Ectodermal cell (in vitro differentiated cells): ENCODE data around the gene CD300LF.

Experiments used
- H3K27ac ChIP-seq: 2 replicates; pipeline ENCODE4 v1.7.0; 2013; ENCODE audit warnings: mild to moderate bottlenecking, low read depth, low read length; ENCODE audit not compliant: insufficient read depth, poor library complexity, severe bottlenecking
- H3K27me3 ChIP-seq: 2 replicates; pipeline ENCODE4 v1.7.0; 2013; ENCODE audit warnings: mild to moderate bottlenecking, low read length; ENCODE audit not compliant: insufficient read depth, control insufficient read depth, poor library complexity, severe bottlenecking
- H3K36me3 ChIP-seq: one replicate; pipeline ENCODE4 v1.7.0; 2013; ENCODE audit warnings: low read length; ENCODE audit not compliant: control insufficient read depth, insufficient read depth
- H3K4me1 ChIP-seq: one replicate; pipeline ENCODE4 v1.7.0; 2013; ENCODE audit warnings: low read length; ENCODE audit not compliant: control insufficient read depth, insufficient read depth
- H3K4me3 ChIP-seq: 2 replicates; pipeline ENCODE4 v1.7.0; 2013; ENCODE audit warnings: low read depth, low read length, control low read depth; ENCODE audit not compliant: insufficient read depth
- H3K9me3 ChIP-seq: 2 replicates; pipeline ENCODE4 v1.7.0; 2013; ENCODE audit warnings: mild to moderate bottlenecking, low read length, moderate library complexity; ENCODE audit not compliant: control insufficient read depth
- WGBS, 2 experiments: methylation state at CpG; one replicate each; pipeline ENCODE4 v1.1.7; 2013; ENCODE audit warnings: missing lambda C conversion rate in 2 of 2; 5-methylcytosine and 5-hydroxymethylcytosine counted together

The CD300LF gene

DNA sequence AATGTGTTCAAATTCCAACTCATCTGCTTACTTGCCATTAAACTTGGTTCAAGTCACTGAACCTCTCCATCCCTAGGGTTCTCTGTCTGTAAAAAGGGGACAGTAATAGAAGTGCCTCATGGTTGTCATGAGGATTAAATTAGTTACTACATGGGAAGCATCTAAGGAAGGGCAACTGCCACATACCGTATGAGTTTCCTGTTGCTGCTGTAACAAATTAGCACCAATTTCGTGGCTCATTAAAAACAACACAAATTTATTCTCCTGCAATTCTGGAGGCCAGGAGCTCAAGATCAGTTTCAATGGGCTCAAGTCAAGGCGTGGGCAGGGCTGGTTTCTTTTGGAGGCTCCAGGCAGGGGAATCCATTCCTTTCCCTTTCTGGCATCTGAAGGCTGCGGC is 18.6 kb downstream of the CD300LF start:
- H3K4me1 ChIP-seq = no peaks in the 10 kb centered on the region
- 84 to 86% methylated on average over 4 of the region's 4 CpGs for WGBS, 2 experiments
- peaks cover 3% of the 10 kb centered on the region for H3K27me3 ChIP-seq
- no peak overlapping the region for H3K4me3 ChIP-seq
- H3K36me3 ChIP-seq = no peaks in the 10 kb centered on the region
- no peak overlapping the region for H3K27ac ChIP-seq
- no peaks in the 10 kb centered on the region for H3K9me3 ChIP-seq

DNA sequence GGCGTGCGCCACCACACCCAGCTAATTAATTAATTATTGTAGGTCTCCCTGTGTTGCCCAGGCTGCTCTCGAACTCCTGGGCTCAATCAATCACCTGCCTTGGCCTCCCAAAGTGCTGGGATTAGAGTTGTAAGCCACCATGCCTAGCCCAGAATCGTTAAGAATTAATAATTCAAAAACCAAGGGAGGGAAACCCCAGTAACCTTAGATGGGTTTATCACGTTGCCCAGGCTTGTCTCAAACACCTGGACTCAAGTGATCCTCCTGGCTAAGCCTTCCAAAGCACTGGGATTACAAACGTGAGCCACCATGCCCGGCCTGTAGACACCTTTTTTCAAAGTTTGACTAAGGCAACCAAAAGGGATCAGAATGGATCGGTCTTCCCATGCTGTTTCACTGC is 21.6 kb downstream of the CD300LF start:
- WGBS, 2 experiments = 77 to 86% methylated on average over 8 of the region's 8 CpGs
- H3K27me3 ChIP-seq = peaks cover 3% of the 10 kb centered on the region
- H3K27ac ChIP-seq = no peak overlapping the region
- H3K4me3 ChIP-seq = no peak overlapping the region
- no peaks in the 10 kb centered on the region for H3K4me1 ChIP-seq
- H3K9me3 ChIP-seq = no peaks in the 10 kb centered on the region
- no peaks in the 10 kb centered on the region for H3K36me3 ChIP-seq

DNA sequence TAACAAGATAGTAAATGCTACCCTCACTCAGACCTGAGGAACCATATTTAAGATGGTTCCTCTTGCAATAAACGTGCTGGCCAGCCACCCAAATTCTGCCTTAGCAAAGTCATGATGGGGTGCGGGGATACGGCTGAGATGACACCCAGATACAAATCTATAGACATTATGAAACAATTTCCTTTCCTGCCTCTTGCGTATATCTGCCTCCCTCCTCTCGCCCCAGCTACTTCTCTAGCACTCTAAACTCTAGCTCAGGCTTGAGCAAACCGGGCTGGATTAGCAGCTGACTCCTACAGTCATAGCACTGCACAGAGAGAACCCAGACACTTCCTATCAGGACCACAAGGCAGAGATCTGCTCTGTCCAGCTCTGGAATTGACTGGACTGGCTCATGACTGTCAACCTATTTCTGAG is 22.3 kb downstream of the CD300LF start:
- 85 to 90% methylated on average over 6 of the region's 6 CpGs for WGBS, 2 experiments
- Histone ChIP-seq H3K9me3 (no peaks in the 10 kb centered on the region), H3K4me1 (no peaks in the 10 kb centered on the region), H3K27ac (no peak overlapping the region), H3K36me3 (no peaks in the 10 kb centered on the region), H3K27me3 (peaks cover 3% of the 10 kb centered on the region), H3K4me3 (no peak overlapping the region)

DNA sequence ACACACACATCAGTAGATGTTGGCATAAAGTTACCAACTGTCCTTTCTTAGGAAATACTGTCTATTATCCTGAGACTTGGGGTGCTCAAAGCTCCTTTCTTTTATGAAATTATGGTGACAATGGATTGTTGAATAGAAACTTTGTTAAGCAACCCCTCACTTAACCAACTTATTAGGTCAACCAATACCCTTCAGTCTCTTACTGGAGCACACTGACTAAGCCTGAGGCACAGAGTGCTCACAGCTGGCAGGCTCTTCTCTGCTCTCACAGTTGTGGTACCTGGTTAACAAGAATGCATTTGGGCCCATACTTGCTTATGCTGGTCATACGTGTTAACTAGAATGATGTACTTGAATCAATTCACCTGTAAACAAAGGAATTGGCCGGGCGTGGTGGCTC is 24.8 kb downstream of the CD300LF start:
- Histone ChIP-seq H3K9me3 (no peaks in the 10 kb centered on the region), H3K4me3 (no peak overlapping the region), H3K27me3 (peaks cover 1% of the 10 kb centered on the region), H3K36me3 (no peaks in the 10 kb centered on the region), H3K27ac (no peak overlapping the region), H3K4me1 (no peaks in the 10 kb centered on the region)
- 96 to 98% methylated on average over 3 of the region's 3 CpGs for WGBS, 2 experiments

GRCh38 chr17:74686761-74687160 is 26.0 kb downstream of the CD300LF start:
- no peaks in the 10 kb centered on the region for H3K27me3 ChIP-seq
- 68 to 73% methylated on average over 5 of the region's 5 CpGs for WGBS, 2 experiments
- H3K27ac ChIP-seq = no peak overlapping the region
- H3K36me3 ChIP-seq = no peaks in the 10 kb centered on the region
- no peak overlapping the region for H3K4me3 ChIP-seq
- H3K4me1 ChIP-seq = no peaks in the 10 kb centered on the region
- no peaks in the 10 kb centered on the region for H3K9me3 ChIP-seq

DNA sequence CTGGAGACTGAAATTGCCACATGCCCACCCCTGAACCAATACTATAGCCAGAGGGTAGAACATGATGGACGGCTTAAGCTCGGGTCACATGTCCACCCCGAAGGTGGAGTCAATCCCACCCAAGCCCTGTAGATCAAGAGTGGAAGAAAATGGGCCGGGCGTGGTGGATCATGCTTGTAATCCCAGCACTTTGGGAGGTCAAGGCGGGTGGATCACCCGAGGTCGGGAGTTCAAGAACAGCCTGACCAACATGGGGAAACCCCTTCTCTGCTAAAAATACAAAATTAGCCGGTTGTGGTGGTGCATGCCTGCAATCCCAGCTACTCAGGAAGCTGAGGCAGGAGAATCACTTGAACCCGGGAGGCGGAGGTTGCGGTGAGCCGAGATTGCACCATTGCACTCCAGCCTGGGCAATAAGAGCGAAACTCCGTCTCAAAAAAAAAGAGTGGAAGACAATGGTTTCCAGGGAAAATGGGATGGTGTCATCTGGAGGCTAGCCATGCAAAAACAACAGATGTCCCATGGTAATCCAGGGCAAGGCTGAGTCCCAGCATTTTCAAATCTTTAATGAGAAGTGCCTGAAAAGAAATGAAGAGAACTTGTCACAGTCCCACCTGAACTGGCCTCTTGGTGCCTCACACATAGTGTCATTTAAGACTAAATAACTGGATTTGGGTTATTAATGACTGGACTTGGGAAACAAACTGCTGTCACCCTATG is 30.1 kb downstream of the CD300LF start:
- peaks cover 4% of the 10 kb centered on the region for H3K27me3 ChIP-seq
- H3K4me1 ChIP-seq = no peaks in the 10 kb centered on the region
- H3K36me3 ChIP-seq = no peaks in the 10 kb centered on the region
- H3K9me3 ChIP-seq = no peaks in the 10 kb centered on the region
- no peak overlapping the region for H3K27ac ChIP-seq
- no peak overlapping the region for H3K4me3 ChIP-seq
- WGBS, 2 experiments = 80 to 84% methylated on average over 15 of the region's 15 CpGs

- Histone ChIP-seq H3K4me3 (no peak overlapping the region), H3K27me3 (peaks cover 8% of the 10 kb centered on the region), H3K9me3 (no peaks in the 10 kb centered on the region), H3K36me3 (no peaks in the 10 kb centered on the region), H3K27ac (no peak overlapping the region), H3K4me1 (no peaks in the 10 kb centered on the region)
- 85% methylated on average over 6 of the region's 6 CpGs for WGBS, 2 experiments
These were observed 30.7 kb downstream of the CD300LF start for GRCh38 chr17:74682028-74682427.

GRCh38 chr17:74680941-74681340 is 31.8 kb downstream of the CD300LF start:
- Histone ChIP-seq H3K9me3 (no peaks in the 10 kb centered on the region), H3K4me3 (no peak overlapping the region), H3K4me1 (no peaks in the 10 kb centered on the region), H3K36me3 (no peaks in the 10 kb centered on the region), H3K27ac (no peak overlapping the region), H3K27me3 (peaks cover 15% of the 10 kb centered on the region)
- 81 to 83% methylated on average over 5 of the region's 5 CpGs for WGBS, 2 experiments

DNA sequence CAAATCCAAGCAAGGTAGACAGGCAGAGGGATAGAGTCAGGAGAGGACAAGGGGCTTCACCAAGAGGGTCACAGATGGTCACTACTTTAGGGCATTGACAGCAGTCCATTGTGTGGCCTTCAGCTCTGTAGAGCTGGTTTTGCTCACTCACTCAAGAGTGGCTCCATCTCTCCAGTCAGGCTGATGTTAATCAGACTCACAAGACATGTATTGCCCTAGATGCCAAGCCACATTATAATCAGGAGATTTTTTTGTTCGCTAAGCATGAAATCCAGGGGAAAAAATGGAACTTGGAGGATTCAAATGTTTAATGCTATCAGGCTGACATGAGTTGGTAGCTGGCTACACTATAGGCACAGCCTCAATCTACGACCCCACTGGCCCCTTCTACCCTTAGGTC is 32.5 kb downstream of the CD300LF start:
- Histone ChIP-seq H3K4me3 (no peak overlapping the region), H3K27me3 (peaks cover 21% of the 10 kb centered on the region), H3K4me1 (no peaks in the 10 kb centered on the region), H3K27ac (no peak overlapping the region), H3K36me3 (no peaks in the 10 kb centered on the region), H3K9me3 (no peaks in the 10 kb centered on the region)
- 79 to 82% methylated on average over 2 of the region's 2 CpGs for WGBS, 2 experiments

- Histone ChIP-seq H3K9me3 (no peaks in the 10 kb centered on the region), H3K36me3 (no peaks in the 10 kb centered on the region), H3K4me1 (no peaks in the 10 kb centered on the region), H3K4me3 (no peak overlapping the region), H3K27me3 (peaks cover 27% of the 10 kb centered on the region), H3K27ac (no peak overlapping the region)
- 84 to 91% methylated on average over 2 of the region's 2 CpGs for WGBS, 2 experiments
These were observed 33.3 kb downstream of the CD300LF start for GRCh38 chr17:74679374-74679773.

- 39 to 51% methylated on average over 2 of the region's 2 CpGs for WGBS, 2 experiments
- Histone ChIP-seq H3K27me3 (peaks cover 36% of the 10 kb centered on the region), H3K27ac (no peak overlapping the region), H3K36me3 (no peaks in the 10 kb centered on the region), H3K9me3 (no peaks in the 10 kb centered on the region), H3K4me3 (no peak overlapping the region), H3K4me1 (no peaks in the 10 kb centered on the region)
These were observed 34.2 kb downstream of the CD300LF start for GRCh38 chr17:74678541-74678940.
